Natural killer cell (primary cell): ENCODE measurements around the gene PCCA. TPM values are rescaled to one million over a fixed set of nuclear protein-coding genes. Genes with fewer than 3 reads are reported as not detected.

Source experiments
- ATAC-seq, 3 donors: fragments of 150-1000 bp in 2 of 3; fragments of 200-7000 bp in 1 of 3; cut with Tn5 transposase; 1 replicate in 1 of 3; 2 replicates in 2 of 3; pipeline ENCODE4 v1.10.0; 2021; ENCODE audit warnings: mild to moderate bottlenecking in 2 of 3, moderate library complexity in 2 of 3
- DNase-seq, 2 donors: peaks; one replicate each; pipeline versions ENCODE4 v3.0.0 to v3.0.0-alpha.2; 2013 to 2021; ENCODE audit warnings: mixed read lengths in 1 of 2
- H3K27ac ChIP-seq: one replicate; pipeline ENCODE4 v1.5.1; 2013; ENCODE audit warnings: mild to moderate bottlenecking, low read length
- H3K27me3 ChIP-seq: one replicate; pipeline ENCODE4 v1.6.1; 2013; ENCODE audit warnings: low read length; ENCODE audit not compliant: control insufficient read depth, insufficient read depth
- H3K36me3 ChIP-seq: one replicate; pipeline ENCODE4 v1.6.1; 2013; ENCODE audit warnings: low read length; ENCODE audit not compliant: control insufficient read depth, insufficient read depth
- H3K4me1 ChIP-seq: one replicate; pipeline ENCODE4 v1.6.1; 2013; ENCODE audit warnings: low read length; ENCODE audit not compliant: control insufficient read depth, insufficient read depth
- H3K4me3 ChIP-seq: one replicate; pipeline ENCODE4 v1.5.1; 2013; ENCODE audit warnings: low read length
- H3K9me3 ChIP-seq: one replicate; pipeline ENCODE4 v1.6.1; 2013; ENCODE audit warnings: low read length; ENCODE audit not compliant: control insufficient read depth, insufficient read depth
- H3K27ac Mint-ChIP-seq, 2 donors: one replicate each; pipeline ENCODE4 v1.8.0; 2022; ENCODE audit warnings: mild to moderate bottlenecking in 2 of 2, mixed read lengths in 2 of 2, moderate library complexity in 1 of 2
- H3K27me3 Mint-ChIP-seq, 2 donors: one replicate each; pipeline ENCODE4 v1.8.0; 2022; ENCODE audit warnings: low read depth in 2 of 2, mixed read lengths in 2 of 2
- H3K36me3 Mint-ChIP-seq: one replicate; pipeline ENCODE4 v1.8.0; 2022; ENCODE audit warnings: mixed read lengths
- H3K4me1 Mint-ChIP-seq, 2 donors: one replicate each; pipeline ENCODE4 v1.8.0; 2022; ENCODE audit warnings: mixed read lengths in 2 of 2
- H3K4me3 Mint-ChIP-seq: one replicate; pipeline ENCODE4 v1.8.0; 2022; ENCODE audit warnings: mild to moderate bottlenecking, moderate library complexity, mixed read lengths
- H3K9me3 Mint-ChIP-seq, 2 donors: one replicate each; pipeline ENCODE4 v1.8.0; 2022; ENCODE audit warnings: mixed read lengths in 2 of 2
- WGBS: methylation state at CpG from one replicate; pipeline ENCODE4 v1.1.7; 2013; ENCODE audit warnings: missing lambda C conversion rate; ENCODE audit not compliant: insufficient coverage; 5-methylcytosine and 5-hydroxymethylcytosine counted together
- intact Hi-C: fragments of 100-400 bp; cut with micrococcal nuclease; formaldehyde crosslinking; loops from one replicate; pipeline ENCODE4 v1.14.2; 2022
- total RNA-seq, 4 donors: library from RNA; stranded (reverse); fragments of 120-200 nt in 1 of 4; gene quantifications; one replicate each; pipeline versions ENCODE4 v1.2.3 to v1.2.4, GENCODE V29; 2013 to 2022
- TF ChIP-seq, protein P1 (sequence below): fragments of 200-600 bp; IDR thresholded peaks from one replicate; pipeline ENCODE4 v1.8.0; 2022; ENCODE audit warnings: antibody characterized with exemption

The PCCA gene
- total RNA-seq, 3 donors from 2014 or later (not counting 1 experiment from before 2014, with no cell fraction given), result 25.5 to 28.5 (median 28.2) TPM

DNA sequence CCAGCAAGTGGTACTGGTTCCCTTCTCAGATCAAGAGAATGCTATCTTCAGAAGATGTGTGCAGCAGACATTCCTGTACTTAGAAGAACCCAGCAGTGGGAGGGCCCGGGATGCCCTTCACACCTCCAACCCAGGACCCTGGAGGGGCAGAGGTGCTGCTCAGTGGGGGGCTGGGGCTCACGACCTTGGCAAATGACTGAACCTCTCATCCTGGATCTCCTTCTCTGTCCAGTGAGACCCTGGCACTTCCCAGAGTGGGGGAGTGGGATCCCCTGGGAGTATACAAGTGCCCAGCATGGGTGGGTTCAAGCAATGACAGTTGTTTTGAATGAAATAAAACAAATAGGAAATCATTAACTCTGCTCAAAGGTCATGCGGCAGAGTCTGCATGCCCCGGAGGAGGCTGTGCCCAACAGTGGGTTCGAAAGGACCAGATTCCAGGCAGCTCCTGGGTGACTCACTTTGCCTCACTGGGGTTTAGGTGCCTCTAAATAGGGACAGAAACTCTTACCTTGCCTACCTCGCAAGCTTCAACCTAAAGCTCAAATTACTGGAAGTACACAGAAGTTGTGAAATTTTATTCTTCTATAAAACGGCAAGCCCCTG, 472.8 kb downstream of the PCCA start:
- H3K27ac ChIP-seq, result no peak overlapping the region
- H3K9me3 Mint-ChIP-seq, result no peaks in the 10 kb centered on the region
- no peak overlapping the region for H3K4me3 Mint-ChIP-seq
- H3K9me3 ChIP-seq, result no peaks in the 10 kb centered on the region
- 64% methylated on average over 7 of the region's 7 CpGs for WGBS
- DNase-seq (no peak), ATAC-seq (no peak)
- peaks cover 8 to 21% of the 10 kb centered on the region in 2 donors for H3K4me1 Mint-ChIP-seq
- intact Hi-C loops, result no loop called here
- no peaks in the 10 kb centered on the region for H3K36me3 ChIP-seq
- H3K27me3 Mint-ChIP-seq, result no peaks in the 10 kb centered on the region
- no peak overlapping the region for H3K4me3 ChIP-seq
- no peaks in the 10 kb centered on the region for H3K27me3 ChIP-seq
- H3K36me3 Mint-ChIP-seq, result no peaks in the 10 kb centered on the region
- no peaks in the 10 kb centered on the region for H3K4me1 ChIP-seq
- TF ChIP-seq, protein P1, sequence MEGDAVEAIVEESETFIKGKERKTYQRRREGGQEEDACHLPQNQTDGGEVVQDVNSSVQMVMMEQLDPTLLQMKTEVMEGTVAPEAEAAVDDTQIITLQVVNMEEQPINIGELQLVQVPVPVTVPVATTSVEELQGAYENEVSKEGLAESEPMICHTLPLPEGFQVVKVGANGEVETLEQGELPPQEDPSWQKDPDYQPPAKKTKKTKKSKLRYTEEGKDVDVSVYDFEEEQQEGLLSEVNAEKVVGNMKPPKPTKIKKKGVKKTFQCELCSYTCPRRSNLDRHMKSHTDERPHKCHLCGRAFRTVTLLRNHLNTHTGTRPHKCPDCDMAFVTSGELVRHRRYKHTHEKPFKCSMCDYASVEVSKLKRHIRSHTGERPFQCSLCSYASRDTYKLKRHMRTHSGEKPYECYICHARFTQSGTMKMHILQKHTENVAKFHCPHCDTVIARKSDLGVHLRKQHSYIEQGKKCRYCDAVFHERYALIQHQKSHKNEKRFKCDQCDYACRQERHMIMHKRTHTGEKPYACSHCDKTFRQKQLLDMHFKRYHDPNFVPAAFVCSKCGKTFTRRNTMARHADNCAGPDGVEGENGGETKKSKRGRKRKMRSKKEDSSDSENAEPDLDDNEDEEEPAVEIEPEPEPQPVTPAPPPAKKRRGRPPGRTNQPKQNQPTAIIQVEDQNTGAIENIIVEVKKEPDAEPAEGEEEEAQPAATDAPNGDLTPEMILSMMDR, result no peak
- H3K27ac Mint-ChIP-seq, result no peak overlapping the region

DNA sequence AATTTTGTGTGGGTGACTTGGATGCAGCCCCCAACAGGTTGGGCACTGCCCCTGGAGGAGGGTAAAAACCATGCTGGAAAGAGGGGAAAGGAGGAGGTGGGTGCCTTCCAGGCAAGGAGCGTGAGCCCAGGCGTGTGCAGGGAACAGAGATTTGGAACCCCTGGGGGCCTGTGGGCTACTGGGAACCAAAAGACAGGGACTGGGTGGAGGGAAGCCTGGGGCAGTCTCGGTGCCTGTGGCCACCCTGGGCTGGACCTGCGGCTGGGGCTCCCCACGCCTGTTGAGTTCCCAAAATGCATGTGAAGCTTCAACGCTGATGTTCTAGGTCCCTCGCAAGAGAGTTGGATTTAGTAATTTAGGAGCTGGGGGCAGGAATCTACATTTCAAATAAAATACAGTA, 474.9 kb downstream of the PCCA start:
- H3K27ac ChIP-seq, result no peak overlapping the region
- Mint-ChIP-seq H3K36me3 (no peaks in the 10 kb centered on the region), H3K27me3 (no peaks in the 10 kb centered on the region), H3K4me1 (peaks cover 4 to 16% of the 10 kb centered on the region in 2 donors), H3K4me3 (no peak overlapping the region), H3K27ac (no peak overlapping the region), H3K9me3 (no peaks in the 10 kb centered on the region)
- H3K27me3 ChIP-seq, result no peaks in the 10 kb centered on the region
- no peaks in the 10 kb centered on the region for H3K4me1 ChIP-seq
- TF ChIP-seq, protein P1, result no peak
- no peaks in the 10 kb centered on the region for H3K9me3 ChIP-seq
- no peaks in the 10 kb centered on the region for H3K36me3 ChIP-seq
- intact Hi-C loops, result no loop called here
- ATAC-seq, result no peak
- WGBS, result 96% methylated on average over 7 of the region's 7 CpGs
- H3K4me3 ChIP-seq, result no peak overlapping the region
- DNase-seq, result no peak

DNA sequence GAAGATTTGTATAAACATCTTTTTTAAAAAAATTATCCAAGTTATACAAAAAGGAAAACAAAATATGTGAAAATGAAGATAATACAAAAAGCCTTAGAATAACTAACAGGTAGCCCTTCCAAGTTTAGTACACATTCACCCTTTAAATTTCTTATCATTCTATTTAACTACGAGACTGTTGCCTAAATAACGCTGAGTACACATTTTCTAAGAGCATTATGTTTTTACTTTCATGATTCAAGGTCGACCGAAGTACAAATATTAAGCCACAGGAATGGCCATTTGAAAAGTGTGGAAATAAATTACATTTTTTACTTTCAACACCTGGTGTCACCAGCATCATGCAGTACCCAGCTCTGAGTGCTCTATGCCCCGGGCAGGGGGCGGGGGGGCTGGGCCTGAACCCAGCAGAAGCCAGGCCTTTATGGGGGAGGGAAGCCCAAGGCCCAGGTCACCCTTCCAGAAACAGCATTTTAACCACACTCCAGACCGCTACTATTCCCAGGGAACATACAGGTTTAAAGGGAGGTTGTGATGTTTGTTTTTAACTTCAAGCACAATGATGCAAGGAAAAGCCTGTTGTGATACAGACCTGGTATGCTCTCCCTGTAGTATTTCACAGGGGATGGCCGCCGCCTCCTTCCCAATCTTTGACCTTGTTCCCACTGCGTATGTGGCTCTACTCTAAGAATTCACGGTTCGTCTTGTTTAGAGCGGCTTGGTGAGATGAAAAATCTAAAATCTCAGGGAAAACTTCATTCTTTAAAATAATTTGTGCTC, 475.7 kb downstream of the PCCA start:
- Mint-ChIP-seq H3K27me3 (no peaks in the 10 kb centered on the region), H3K9me3 (no peaks in the 10 kb centered on the region), H3K27ac (no peak overlapping the region), H3K36me3 (no peaks in the 10 kb centered on the region), H3K4me3 (no peak overlapping the region), H3K4me1 (peaks cover 4 to 16% of the 10 kb centered on the region in 2 donors)
- H3K27me3 ChIP-seq, result no peaks in the 10 kb centered on the region
- no peak overlapping the region for H3K27ac ChIP-seq
- intact Hi-C loops, result no loop called here
- no peaks in the 10 kb centered on the region for H3K9me3 ChIP-seq
- H3K4me3 ChIP-seq, result no peak overlapping the region
- no peak for DNase-seq
- H3K36me3 ChIP-seq, result no peaks in the 10 kb centered on the region
- TF ChIP-seq, protein P1, result no peak
- 90% methylated on average over 12 of the region's 13 CpGs for WGBS
- no peak for ATAC-seq
- H3K4me1 ChIP-seq, result no peaks in the 10 kb centered on the region
